Stimulated activated CD8-positive, alpha-beta memory T cell treated with anti-CD3 and anti-CD28 coated beads, Interleukin-15, amount 100 ng/mL, for 48 hours (primary cell): Measurements from ENCODE around the gene FGD3.

ENCODE experiments used
- DNase-seq, 2 donors: peaks; one replicate each; pipeline ENCODE4 v3.0.0-alpha.2; 2020; ENCODE audit warnings: low read depth in 2 of 2

Gene FGD3

GRCh38 chr9:93030642-93031628, 83.6 kb downstream of the FGD3 start:
- DNase-seq = no peak

- DNase-seq = no peak
These were observed 84.5 kb downstream of the FGD3 start for GRCh38 chr9:93031629-93032430.

GRCh38 chr9:93032545-93032944, 85.2 kb downstream of the FGD3 start:
- DNase-seq = no peak

- no peak for DNase-seq
These were observed 86.2 kb downstream of the FGD3 start for GRCh38 chr9:93033531-93033930.

- DNase-seq = no peak
These were observed 87.9 kb downstream of the FGD3 start for GRCh38 chr9:93035106-93035660.

GRCh38 chr9:93035821-93036351, 88.6 kb downstream of the FGD3 start:
- no peak for DNase-seq

GRCh38 chr9:93036887-93037475, 89.7 kb downstream of the FGD3 start:
- DNase-seq = no peak

GRCh38 chr9:93037476-93037971, 90.2 kb downstream of the FGD3 start:
- no peak for DNase-seq

GRCh38 chr9:93038918-93039317, 91.6 kb downstream of the FGD3 start:
- DNase-seq = no peak

- DNase-seq = no peak
These were observed 92.1 kb downstream of the FGD3 start for GRCh38 chr9:93039456-93039855.

GRCh38 chr9:93039976-93040375, 92.7 kb downstream of the FGD3 start:
- no peak for DNase-seq

GRCh38 chr9:93040409-93040808, 93.1 kb downstream of the FGD3 start:
- no peak for DNase-seq

- DNase-seq = no peak
These were observed 93.9 kb downstream of the FGD3 start for GRCh38 chr9:93041108-93041802.

- no peak for DNase-seq
These were observed 95.8 kb downstream of the FGD3 start for GRCh38 chr9:93043122-93043521.

- DNase-seq = no peak
These were observed 98.2 kb downstream of the FGD3 start for GRCh38 chr9:93045521-93045920.

- no peak for DNase-seq
These were observed 101.5 kb downstream of the FGD3 start for GRCh38 chr9:93048566-93049448.

- no peak for DNase-seq
These were observed 102.2 kb downstream of the FGD3 start for GRCh38 chr9:93049491-93049890.

GRCh38 chr9:93050231-93050630, 102.9 kb downstream of the FGD3 start:
- DNase-seq = no peak

- DNase-seq = no peak
These were observed 104.4 kb downstream of the FGD3 start for GRCh38 chr9:93051680-93052089.
